Prostate gland (tissue), 2 donors: ENCODE results near the gene BTBD2. TPM values are rescaled to one million over a fixed set of nuclear protein-coding genes. Genes with fewer than 3 reads are reported as not detected.

ENCODE experiments used
- DNase-seq: peaks from one replicate; pipeline ENCODE4 v3.0.0-alpha.2; 2019; ENCODE audit warnings: low spot score
- H3K27ac ChIP-seq, 2 donors: fragments of 200-600 bp; sonication (generic); 2 replicates each; pipeline ENCODE4 v1.5.1; 2017 to 2019
- H3K27me3 ChIP-seq: fragments of 200-600 bp; sonication (generic); replicated peaks from 2 replicates; pipeline ENCODE4 v1.5.1; 2019; ENCODE audit not compliant: insufficient read depth
- H3K36me3 ChIP-seq, 2 donors: fragments of 200-600 bp; sonication (generic); 1 replicate in 1 of 2; 2 replicates in 1 of 2; pipeline versions ENCODE4 v1.5.1 to v1.8.1; 2017 to 2019
- H3K4me1 ChIP-seq: fragments of 200-600 bp; sonication (generic); replicated peaks from 2 replicates; pipeline ENCODE4 v1.5.1; 2019
- H3K4me3 ChIP-seq, 2 donors: fragments of 200-600 bp; sonication (generic); 2 replicates each; pipeline ENCODE4 v1.5.1; 2017 to 2019
- H3K9me3 ChIP-seq: fragments of 200-600 bp; sonication (generic); 2 replicates; pipeline ENCODE4 v1.5.1; 2017
- CTCF ChIP-seq, 4 experiments: fragments of 200-600 bp in 2 of 4; fragments of 450-650 bp in 2 of 4; sonication (generic) in 2 of 4; IDR thresholded peaks; 1 replicate in 3 of 4; 2 replicates in 1 of 4; pipeline ENCODE4 v1.5.1; 2016 to 2019; ENCODE audit warnings: antibody characterized with exemption in 4 of 4, mild to moderate bottlenecking in 2 of 4, moderate library complexity in 2 of 4
- POLR2A ChIP-seq: fragments of 450-650 bp; IDR thresholded peaks from one replicate; pipeline ENCODE4 v1.6.1; 2016; ENCODE audit warnings: antibody characterized with exemption, mild to moderate bottlenecking
- POLR2AphosphoS5 ChIP-seq: sonication (generic); formaldehyde crosslinking; IDR thresholded peaks from one replicate; pipeline ENCODE4 v1.6.1; 2017; ENCODE audit warnings: antibody characterized with exemption
- WGBS: methylation state at CpG from one replicate; pipeline ENCODE4 v1.1.5; 2018; 5-methylcytosine and 5-hydroxymethylcytosine counted together
- intact Hi-C: fragments of 100-400 bp; cut with DNase I; formaldehyde crosslinking; loops from one replicate; pipeline ENCODE4 v1.14.2; 2022
- total RNA-seq, 2 donors: library from RNA; depleted of rRNA; stranded (reverse); fragments of >200 nt; gene quantifications; one replicate each; pipeline ENCODE4 v1.1.0, GENCODE V29; 2016

The BTBD2 gene
- total RNA-seq, 2 donors from 2014 or later: 116 to 136 TPM

GRCh38 chr19:1986357-1987162 lies 29.0 kb downstream of the BTBD2 start:
- H3K27ac ChIP-seq: no peak overlapping the region
- no peaks in the 10 kb centered on the region for H3K9me3 ChIP-seq
- no peak for DNase-seq
- TF ChIP-seq CTCF (IDR thresholded peaks at IDR 0.05) (no peak), POLR2AphosphoS5 (no peak), POLR2A (no peak)
- WGBS: 87% methylated on average over 42 of the region's 42 CpGs
- intact Hi-C loops: no loop called here
- no peak overlapping the region for H3K4me3 ChIP-seq
- no peaks in the 10 kb centered on the region for H3K4me1 ChIP-seq
- peaks cover 10 to 25% of the 10 kb centered on the region in 2 donors for H3K36me3 ChIP-seq
- H3K27me3 ChIP-seq: no peaks in the 10 kb centered on the region

- TF ChIP-seq CTCF (IDR thresholded peaks at IDR 0.05) (no peak), POLR2AphosphoS5 (no peak), POLR2A (no peak)
- no peaks in the 10 kb centered on the region for H3K4me1 ChIP-seq
- intact Hi-C loops: no loop called here
- 81% methylated on average over 42 of the region's 44 CpGs for WGBS
- no peak overlapping the region for H3K4me3 ChIP-seq
- no peaks in the 10 kb centered on the region for H3K27me3 ChIP-seq
- peaks cover 10 to 25% of the 10 kb centered on the region in 2 donors for H3K36me3 ChIP-seq
- DNase-seq: no peak
- H3K27ac ChIP-seq: no peak overlapping the region
- H3K9me3 ChIP-seq: no peaks in the 10 kb centered on the region
These were observed 29.7 kb downstream of the BTBD2 start for GRCh38 chr19:1985588-1986356.

- H3K4me1 ChIP-seq: no peaks in the 10 kb centered on the region
- H3K27me3 ChIP-seq: no peaks in the 10 kb centered on the region
- H3K36me3 ChIP-seq: peaks cover 4 to 24% of the 10 kb centered on the region in 2 donors
- WGBS: 95% methylated on average over 10 of the region's 10 CpGs
- TF ChIP-seq CTCF (IDR thresholded peaks at IDR 0.05) (no peak), POLR2AphosphoS5 (no peak), POLR2A (no peak)
- DNase-seq: no peak
- H3K9me3 ChIP-seq: no peaks in the 10 kb centered on the region
- intact Hi-C loops: no loop called here
- no peak overlapping the region for H3K27ac ChIP-seq
- no peak overlapping the region for H3K4me3 ChIP-seq
These were observed 31.2 kb downstream of the BTBD2 start for GRCh38 chr19:1984357-1984756.

DNA sequence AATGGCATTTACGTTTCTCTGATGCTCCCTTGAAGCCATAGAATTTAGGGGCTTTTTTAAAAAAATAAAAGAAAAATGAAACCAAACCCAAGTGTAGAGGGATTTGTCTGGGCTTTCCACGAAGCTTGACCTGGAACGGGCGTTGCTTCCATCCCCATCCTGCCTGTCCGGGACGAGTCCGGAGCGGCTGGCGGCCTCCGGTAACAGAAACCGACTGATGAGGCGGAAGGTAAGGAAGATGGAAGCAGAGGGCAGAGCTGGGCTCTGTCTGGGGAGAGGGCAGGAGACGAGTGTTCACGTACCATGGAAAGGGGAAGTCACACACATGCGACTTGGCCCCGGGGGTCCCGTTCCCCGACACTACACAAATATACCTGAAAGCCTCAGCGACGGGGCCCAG lies 34.3 kb downstream of the BTBD2 start:
- Histone ChIP-seq H3K9me3 (no peaks in the 10 kb centered on the region), H3K27ac (no peak overlapping the region), H3K36me3 (peaks cover 3 to 28% of the 10 kb centered on the region in 2 donors), H3K4me1 (no peaks in the 10 kb centered on the region), H3K4me3 (no peak overlapping the region), H3K27me3 (no peaks in the 10 kb centered on the region)
- 90% methylated on average over 20 of the region's 20 CpGs for WGBS
- intact Hi-C loops: no loop called here
- no peak for DNase-seq
- TF ChIP-seq CTCF (IDR thresholded peaks at IDR 0.05): no peak
